Right renal cortex interstitium (tissue), 3 donors: Measurements from ENCODE around the gene SMIM20. TPM values are rescaled to one million over a fixed set of nuclear protein-coding genes. Genes with fewer than 3 reads are reported as not detected.
"Not testable (repeated sequence)": the region's sequence is repeated elsewhere in the genome, so short reads cannot be mapped to it uniquely, and the experiment has no call there.

Experiments
- DNase-seq, 3 donors: peaks; one replicate each; pipeline ENCODE4 v3.0.0-alpha.2; 2013; ENCODE audit warnings: low read depth in 3 of 3, low spot score in 2 of 3
- polyA plus RNA-seq, 3 donors: library from polyadenylated mRNA; unstranded; fragments of 120-200 nt; gene quantifications; one replicate each; pipeline ENCODE4 v1.2.1, GENCODE V29; 2013; ENCODE audit not compliant: insufficient read length in 3 of 3

Gene SMIM20
- polyA plus RNA-seq, 3 donors = 45.1 to 51.3 (median 48.0) TPM

- DNase-seq = no peak
These were observed 23.2 kb upstream of the SMIM20 start for GRCh38 chr4:25890571-25891485.

DNA sequence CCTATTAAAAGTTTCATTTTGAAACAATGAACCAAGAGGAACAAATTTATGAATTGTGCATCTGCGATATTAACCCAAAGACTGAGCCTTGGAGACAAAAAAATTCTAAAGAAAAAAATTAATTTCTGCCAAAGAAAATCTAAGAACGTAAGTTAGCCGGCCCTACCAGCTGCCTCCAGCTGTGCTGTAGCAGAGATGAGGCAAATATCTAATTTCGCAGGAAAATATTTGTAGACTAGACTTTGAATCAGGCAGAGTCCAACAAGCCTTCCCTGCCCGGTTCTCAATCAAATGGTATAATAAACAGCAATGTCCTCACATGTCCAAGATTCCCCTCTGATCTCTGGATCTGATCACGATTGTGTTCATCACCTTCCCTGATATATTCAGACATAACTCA, 21.2 kb upstream of the SMIM20 start:
- peak in 1 of 3 donors; percentile 41 for DNase-seq

DNA sequence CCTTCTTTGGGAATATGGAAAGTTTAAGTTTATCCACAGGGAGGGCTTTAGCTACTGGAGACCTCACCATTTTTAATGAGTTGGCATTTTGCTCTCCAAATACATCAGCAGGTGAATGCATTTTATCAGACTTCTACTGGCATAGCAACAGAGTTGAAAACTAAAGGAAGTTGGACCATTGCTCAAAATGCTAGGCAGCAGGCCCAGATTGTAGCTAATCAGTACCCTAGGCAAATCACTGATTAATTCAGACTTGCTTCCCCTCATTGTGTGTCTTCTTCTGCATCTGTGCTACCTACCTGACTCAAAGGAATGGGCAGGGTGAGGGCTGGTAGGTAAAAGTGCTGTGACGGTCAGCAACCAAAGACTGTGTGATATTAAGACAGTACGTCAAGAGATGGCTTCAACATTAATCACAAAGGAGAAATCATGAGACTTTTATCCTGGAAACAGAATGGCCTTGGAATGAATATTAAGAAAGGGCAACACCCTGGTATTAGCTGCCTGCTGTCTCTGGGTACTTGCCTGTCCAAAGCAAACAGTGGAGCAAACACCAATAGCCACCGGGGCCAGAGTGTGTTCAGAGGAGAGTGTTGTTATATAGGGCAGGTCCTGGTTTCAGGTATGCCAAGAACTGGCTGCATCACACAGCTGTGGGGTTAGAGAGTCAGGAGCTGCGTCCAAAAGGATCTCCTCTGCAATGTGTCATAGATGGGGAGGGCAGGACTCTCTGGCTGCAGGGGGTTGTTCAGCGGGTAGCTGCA, 17.1 kb upstream of the SMIM20 start:
- no peak for DNase-seq

- no peak for DNase-seq
These were observed 13.7 kb upstream of the SMIM20 start for GRCh38 chr4:25900310-25900709.

DNA sequence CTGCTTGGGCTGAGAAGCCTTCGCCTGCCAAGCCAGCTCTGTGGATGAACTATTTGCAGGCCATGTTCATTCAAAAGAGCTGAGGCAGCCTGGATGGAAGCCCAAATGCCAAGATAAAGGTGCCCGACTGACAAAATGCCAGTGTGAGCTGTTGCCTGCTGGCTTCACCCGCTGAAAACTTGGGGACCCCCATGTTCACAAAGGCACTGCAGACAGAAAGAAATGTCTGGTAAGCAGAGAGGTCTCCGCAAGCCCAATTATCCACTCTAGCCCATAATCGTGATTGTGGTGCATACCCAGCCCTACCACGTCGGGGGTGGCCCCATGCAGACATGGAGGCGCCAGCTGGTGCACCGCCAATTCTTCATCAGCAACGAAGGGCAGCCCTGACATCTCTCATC, 13.0 kb upstream of the SMIM20 start:
- DNase-seq = no peak

GRCh38 chr4:25903900-25904747, 9.9 kb upstream of the SMIM20 start:
- DNase-seq = no peak

- no peak for DNase-seq
These were observed 9.3 kb upstream of the SMIM20 start for GRCh38 chr4:25904748-25905082.

DNA sequence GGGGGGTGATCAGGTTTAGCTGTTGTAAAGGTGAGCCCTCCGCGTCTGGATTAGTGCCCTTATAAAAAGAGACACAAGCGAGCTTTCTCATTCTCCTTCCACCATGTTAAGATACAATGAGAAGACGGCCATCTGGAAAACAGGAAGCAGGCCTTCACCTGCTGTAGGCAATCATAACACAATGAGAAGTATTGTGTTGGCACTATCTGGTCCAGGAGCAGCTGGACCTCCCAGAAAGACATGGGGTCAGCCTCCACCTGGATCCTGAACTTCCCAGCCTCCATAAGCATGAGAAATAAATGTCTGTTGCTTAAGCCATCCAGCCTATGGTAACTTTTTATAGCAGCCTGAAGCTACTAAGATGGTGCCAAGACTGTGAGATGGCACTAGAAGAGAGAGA, 8.6 kb upstream of the SMIM20 start:
- no peak for DNase-seq

- DNase-seq = not testable (repeated sequence)
These were observed 7.9 kb upstream of the SMIM20 start for GRCh38 chr4:25906113-25906512.

GRCh38 chr4:25908491-25908901, 5.5 kb upstream of the SMIM20 start:
- DNase-seq = no peak

DNA sequence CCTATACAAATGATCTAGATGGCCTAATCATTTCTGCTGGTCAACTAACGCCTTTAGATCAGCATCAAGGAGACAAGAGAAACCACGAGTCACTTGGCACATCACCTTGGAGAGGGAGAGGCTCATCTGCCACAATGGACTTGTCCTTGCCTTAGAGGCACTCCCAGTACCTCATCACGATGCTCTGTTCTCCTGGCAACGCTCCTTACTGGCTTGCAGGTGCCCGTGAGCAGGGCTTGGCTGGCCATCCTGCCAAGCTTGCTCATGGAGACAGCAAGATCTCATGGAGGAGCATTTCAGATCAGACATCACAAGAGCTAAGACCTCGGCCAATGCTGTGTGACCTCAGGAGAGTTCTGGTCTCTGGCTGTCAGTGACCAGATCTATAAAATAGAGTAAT, 2.7 kb upstream of the SMIM20 start:
- DNase-seq = no peak

- DNase-seq = peak in 2 of 3 donors; percentile 26 to 29
These were observed 767 bp upstream of the SMIM20 start for GRCh38 chr4:25913056-25913850.

DNA sequence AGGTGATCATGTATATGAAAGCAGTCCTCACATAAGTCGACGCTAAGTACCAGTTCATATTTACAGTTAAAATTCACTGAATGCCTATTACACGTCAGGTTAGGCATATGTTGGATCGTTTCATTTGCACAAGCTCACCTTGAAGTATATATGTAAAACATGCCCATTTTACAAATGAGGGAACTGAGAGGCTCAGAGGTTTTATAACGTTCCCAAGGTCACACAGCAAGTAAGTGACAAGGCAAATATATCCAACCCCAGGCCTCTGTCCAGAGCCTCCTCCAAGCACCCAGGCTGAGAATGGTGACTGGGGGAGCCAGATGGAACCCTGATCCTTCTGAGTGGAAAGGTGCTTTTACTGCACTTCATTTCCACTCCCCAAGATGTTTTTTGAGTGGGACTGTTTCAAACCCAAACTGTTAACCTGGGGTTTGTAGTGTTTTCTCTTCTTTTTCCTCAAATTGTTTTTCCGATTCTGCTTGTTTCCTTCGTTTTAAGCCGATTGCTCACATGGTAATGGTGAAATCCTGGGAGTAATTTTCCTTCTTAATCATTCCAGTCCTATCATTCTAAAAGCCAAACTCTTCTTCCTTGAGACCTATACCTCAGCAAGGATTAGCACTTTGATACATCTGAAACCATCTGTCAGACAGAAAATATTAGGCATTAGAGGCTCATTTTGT, 791 bp downstream of the SMIM20 start:
- DNase-seq = no peak

DNA sequence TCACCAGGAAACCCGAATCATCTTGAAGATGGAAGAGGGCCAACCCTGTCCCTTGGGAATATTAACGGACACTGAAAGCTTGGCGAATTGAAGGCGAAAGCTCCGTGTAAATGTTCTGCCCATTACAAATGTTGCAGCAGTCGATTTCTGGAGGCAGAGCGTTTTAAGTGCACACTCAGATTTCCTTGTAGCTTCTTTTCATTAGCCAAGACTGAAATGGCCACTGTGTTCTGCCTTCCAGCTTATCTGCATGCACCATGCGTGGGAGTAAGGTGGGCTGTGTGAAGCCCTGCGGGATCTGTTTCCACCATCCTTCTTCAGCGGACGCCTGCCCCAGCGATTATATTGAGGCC, 1.3 kb downstream of the SMIM20 start:
- no peak for DNase-seq

DNA sequence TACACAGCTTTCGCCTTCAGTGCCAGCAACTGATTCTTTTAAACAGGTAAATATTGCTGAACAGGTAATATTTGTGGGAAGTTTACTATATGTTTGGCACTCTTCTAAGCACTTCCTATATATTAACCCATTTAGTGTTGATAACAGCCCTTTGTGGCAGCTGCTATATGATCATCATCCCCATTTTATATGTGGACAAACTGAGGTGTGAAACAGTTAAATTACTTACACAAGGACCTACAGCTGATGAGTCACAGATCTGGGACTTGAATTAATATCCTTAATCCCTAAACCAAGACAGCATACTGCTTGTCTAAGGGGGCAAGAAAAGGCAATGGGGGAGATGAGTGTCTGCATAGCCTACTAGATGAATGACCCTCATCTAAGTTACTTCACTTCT, 2.9 kb downstream of the SMIM20 start:
- no peak for DNase-seq

GRCh38 chr4:25919676-25920075, 5.7 kb downstream of the SMIM20 start:
- DNase-seq = no peak

GRCh38 chr4:25921922-25922321, 7.9 kb downstream of the SMIM20 start:
- no peak for DNase-seq

DNA sequence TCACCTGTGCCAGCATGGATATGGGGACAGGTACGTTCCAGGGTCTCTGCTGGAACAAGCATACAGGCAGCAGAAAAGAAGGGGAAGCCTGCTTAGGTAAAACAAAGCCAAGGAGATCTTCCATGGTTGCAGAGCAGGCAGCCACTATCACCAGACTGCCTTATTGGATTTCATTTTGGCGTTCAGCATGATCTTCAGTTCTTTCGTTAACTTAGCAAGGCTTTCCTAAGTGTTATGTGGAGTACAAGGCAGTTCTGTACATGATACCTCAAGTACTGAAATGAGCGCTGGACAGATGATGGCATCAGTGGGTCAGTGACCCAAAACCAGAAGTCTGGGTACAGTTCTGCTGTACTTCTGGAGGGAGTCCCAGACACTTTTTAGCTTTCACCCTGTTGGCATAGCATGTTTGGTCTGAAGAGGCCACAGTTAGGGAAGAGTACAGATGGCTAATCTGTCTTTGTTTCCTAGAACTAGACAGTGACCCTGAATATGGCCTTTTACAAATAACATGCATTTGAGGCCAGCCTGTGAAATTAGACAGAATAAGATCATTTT, 8.9 kb downstream of the SMIM20 start:
- no peak for DNase-seq

DNA sequence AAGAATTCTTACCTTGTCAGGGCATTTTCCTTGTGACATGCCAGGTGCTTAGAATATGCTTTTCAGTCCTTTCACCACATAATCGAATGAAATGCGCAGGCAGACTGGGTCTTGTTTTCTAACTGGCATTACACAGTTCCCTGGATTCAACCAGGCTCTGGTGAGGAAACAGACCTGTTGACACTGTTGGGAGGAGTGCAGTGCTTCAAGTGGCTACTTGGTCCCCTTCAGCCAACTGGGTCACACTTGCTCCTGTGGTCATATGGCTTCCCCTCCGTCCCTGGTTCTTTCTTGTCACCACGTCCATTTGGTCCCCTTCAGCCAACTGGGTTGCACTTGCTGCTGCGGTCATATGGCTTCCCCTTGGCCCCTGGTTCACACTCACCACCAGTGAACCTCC, 9.7 kb downstream of the SMIM20 start:
- no peak for DNase-seq
